A549 (cell line): ENCODE data around the gene MLLT3. TPM values are rescaled to one million over a fixed set of nuclear protein-coding genes. Genes with fewer than 3 reads are reported as not detected.

Experiments
- ATAC-seq, 2 experiments: fragments of 200-7000 bp in 1 of 2; fragments of >200 bp in 1 of 2; cut with Nextera tagmentation in 1 of 2; cut with Tn5 transposase in 1 of 2; 3 replicates each; pipeline versions ENCODE4 v1.8.0 to v1.9.1; 2018 to 2020; ENCODE audit warnings: mild to moderate bottlenecking in 1 of 2, moderate library complexity in 1 of 2
- CTCF ChIA-PET: fragments of 300-600 bp; sonication (Branson Sonifier 250); formaldehyde crosslinking; extraction: SDS; loops from one replicate; lab custom pipeline; 2021; ENCODE audit warnings: antibody characterized with exemption, inconsistent platforms; lab: Yijun Ruan, JAX
- POLR2A ChIA-PET: fragments of 350-600 bp; formaldehyde crosslinking; extraction: SDS; loops from one replicate; lab custom pipeline; 2021; ENCODE audit warnings: antibody characterized with exemption, inconsistent platforms; lab: Yijun Ruan, JAX
- DNase-seq, 2 experiments: peaks; one replicate each; pipeline versions ENCODE4 v3.0.0 to v3.0.0-alpha.2; 2011 to 2016; ENCODE audit warnings: low read depth in 1 of 2, low spot score in 1 of 2
- FAIRE-seq: peaks from 2 replicates; lab custom pipeline; 2011; peaks lifted over from hg19 to GRCh38; lab: Jason Lieb, UNC
- H3K27ac ChIP-seq, 2 experiments: fragments of >200 bp; sonication (Bioruptor Twin); formaldehyde crosslinking; 3 replicates each; pipeline ENCODE4 v1.5.1; 2016 to 2017
- H3K4me1 ChIP-seq: fragments of >200 bp; sonication (Bioruptor Twin); formaldehyde crosslinking; 3 replicates; pipeline ENCODE4 v1.6.1; 2016
- H3K4me2 ChIP-seq: fragments of >200 bp; sonication (Bioruptor Twin); formaldehyde crosslinking; 3 replicates; pipeline ENCODE4 v1.6.1; 2016
- H3K4me3 ChIP-seq: fragments of >200 bp; sonication (Bioruptor Twin); formaldehyde crosslinking; 3 replicates; pipeline ENCODE4 v1.5.1; 2016
- H3K9me3 ChIP-seq: fragments of >200 bp; sonication (Bioruptor Twin); formaldehyde crosslinking; 3 replicates; pipeline ENCODE4 v1.6.1; 2016
- CBX2 ChIP-seq: fragments of 200-600 bp; sonication (generic); IDR thresholded peaks from 2 replicates; pipeline ENCODE4 v1.6.1; 2016; ENCODE audit warnings: low read depth, mild to moderate bottlenecking, borderline replicate concordance
- CEBPB ChIP-seq, 2 experiments: fragments of >200 bp in 1 of 2; sonication (Bioruptor Twin) in 1 of 2; formaldehyde crosslinking in 1 of 2; IDR thresholded peaks; 2 replicates each; pipeline ENCODE4 v1.6.1; 2012 to 2016
- CHD2 ChIP-seq: fragments of 150-350 bp; IDR thresholded peaks from 2 replicates; pipeline ENCODE4 v1.6.1; 2014; ENCODE audit warnings: low read length; ENCODE audit not compliant: partially characterized antibody
- EHMT2 ChIP-seq: fragments of 200-600 bp; sonication (generic); IDR thresholded peaks from 2 replicates; pipeline ENCODE4 v1.6.1; 2016; ENCODE audit warnings: antibody characterized with exemption, low read depth, mild to moderate bottlenecking, moderate library complexity
- FOXS1 ChIP-seq: fragments of 250-450 bp; sonication (Bioruptor Pico); IDR thresholded peaks from 2 replicates; pipeline ENCODE4 v1.5.0; 2020; ENCODE audit warnings: mild to moderate bottlenecking, moderate library complexity
- HOXA7 ChIP-seq: fragments of 250-450 bp; sonication (Bioruptor Pico); IDR thresholded peaks from 2 replicates; pipeline ENCODE4 v1.5.0; 2020; ENCODE audit warnings: mild to moderate bottlenecking, moderate library complexity
- HOXB13 ChIP-seq: fragments of 250-450 bp; sonication (Bioruptor Pico); IDR thresholded peaks from 2 replicates; pipeline ENCODE4 v1.5.0; 2020; ENCODE audit warnings: low read depth, mild to moderate bottlenecking, moderate library complexity
- JUNB ChIP-seq: fragments of >200 bp; sonication (Bioruptor Twin); formaldehyde crosslinking; IDR thresholded peaks from 2 replicates; pipeline ENCODE4 v1.6.1; 2016
- KDM1A ChIP-seq: fragments of 200-600 bp; sonication (generic); IDR thresholded peaks from 2 replicates; pipeline ENCODE4 v1.6.1; 2016; ENCODE audit warnings: low read depth, mild to moderate bottlenecking
- MAFK ChIP-seq: fragments of 450-650 bp; IDR thresholded peaks from 2 replicates; pipeline ENCODE4 v1.6.1; 2014; ENCODE audit not compliant: partially characterized antibody
- MAZ ChIP-seq: fragments of 150-350 bp; IDR thresholded peaks from 2 replicates; pipeline ENCODE4 v1.6.1; 2014; ENCODE audit warnings: antibody characterized with exemption, low read depth, low read length, borderline replicate concordance
- NPAS2 ChIP-seq: fragments of 250-450 bp; sonication (Bioruptor Pico); IDR thresholded peaks from 2 replicates; pipeline ENCODE4 v1.8.0; 2022; ENCODE audit warnings: mild to moderate bottlenecking, moderate library complexity, borderline replicate concordance
- NR3C1 ChIP-seq: fragments of >200 bp; sonication (Bioruptor Twin); formaldehyde crosslinking; IDR thresholded peaks from 3 replicates; pipeline ENCODE4 v1.6.1; 2017
- RAD21 ChIP-seq, 2 experiments: fragments of >200 bp in 1 of 2; sonication (Bioruptor Twin) in 1 of 2; formaldehyde crosslinking in 1 of 2; IDR thresholded peaks in 1 of 2; conservative IDR thresholded peaks in 1 of 2; 2 replicates in 1 of 2; 3 replicates in 1 of 2; pipeline ENCODE4 v1.6.1; 2012 to 2018; ENCODE audit warnings: inconsistent platforms in 1 of 2
- RCOR1 ChIP-seq: fragments of 150-350 bp; IDR thresholded peaks from 2 replicates; pipeline ENCODE4 v1.6.1; 2014; ENCODE audit warnings: antibody characterized with exemption, low read length, low read depth
- TP53 ChIP-seq: fragments of 250-450 bp; sonication (Bioruptor Pico); IDR thresholded peaks from 2 replicates; pipeline ENCODE4 v1.5.0; 2021; ENCODE audit warnings: mild to moderate bottlenecking, moderate library complexity
- ZC3H11A ChIP-seq: fragments of 450-650 bp; IDR thresholded peaks from 2 replicates; pipeline ENCODE4 v1.6.1; 2014; ENCODE audit warnings: antibody characterized with exemption, mild to moderate bottlenecking
- ZFP36 ChIP-seq: fragments of 450-650 bp; IDR thresholded peaks from 2 replicates; pipeline ENCODE4 v1.6.1; 2014; ENCODE audit warnings: borderline replicate concordance; ENCODE audit not compliant: partially characterized antibody
- WGBS: methylation state at CpG from one replicate; pipeline ENCODE4 v1.1.6; 2017; ENCODE audit errors: missing lambda C conversion rate; 5-methylcytosine and 5-hydroxymethylcytosine counted together
- polyA plus RNA-seq, 4 experiments: library from polyadenylated mRNA; depleted of rRNA in 3 of 4; stranded (reverse); fragments of >200 nt; fragmentation: RNase III in 1 of 4; extraction: RNeasy Plus Mini Kit Qiagen cat#74134 plus additional on column Dnase treatment in 1 of 4; gene quantifications; 2 replicates in 3 of 4; 3 replicates in 1 of 4; pipeline ENCODE4 v1.2.3, GENCODE V29; 2011 to 2017
- TF ChIP-seq, protein P1 (sequence below): IDR thresholded peaks from 2 replicates; pipeline ENCODE4 v1.6.1; 2012
- TF ChIP-seq, protein P2 (sequence below): fragments of 200-600 bp; sonication (generic); IDR thresholded peaks from 2 replicates; pipeline ENCODE4 v1.6.1; 2016; ENCODE audit warnings: antibody characterized with exemption, mild to moderate bottlenecking, moderate library complexity
- TF ChIP-seq, protein P3 (sequence below): fragments of 250-450 bp; sonication (Bioruptor Pico); IDR thresholded peaks from 2 replicates; pipeline ENCODE4 v1.5.0; 2021; ENCODE audit warnings: mild to moderate bottlenecking, moderate library complexity, borderline replicate concordance
- TF ChIP-seq, protein P4 (sequence below): IDR thresholded peaks from 2 replicates; pipeline ENCODE4 v1.6.1; 2012; ENCODE audit warnings: low read depth, borderline replicate concordance
- TF ChIP-seq, protein P5 (sequence below): fragments of >200 bp; sonication (Bioruptor Twin); formaldehyde crosslinking; IDR thresholded peaks from 3 replicates; pipeline ENCODE4 v1.6.1; 2016
- TF ChIP-seq, protein P6 (sequence below): fragments of 450-650 bp; IDR thresholded peaks from 2 replicates; pipeline ENCODE4 v1.6.1; 2014; ENCODE audit warnings: antibody characterized with exemption

Gene MLLT3
- polyA plus RNA-seq, 2 of the 4 experiments (the other 2 are of a cell fraction), result 14.3 to 47.6 TPM

DNA sequence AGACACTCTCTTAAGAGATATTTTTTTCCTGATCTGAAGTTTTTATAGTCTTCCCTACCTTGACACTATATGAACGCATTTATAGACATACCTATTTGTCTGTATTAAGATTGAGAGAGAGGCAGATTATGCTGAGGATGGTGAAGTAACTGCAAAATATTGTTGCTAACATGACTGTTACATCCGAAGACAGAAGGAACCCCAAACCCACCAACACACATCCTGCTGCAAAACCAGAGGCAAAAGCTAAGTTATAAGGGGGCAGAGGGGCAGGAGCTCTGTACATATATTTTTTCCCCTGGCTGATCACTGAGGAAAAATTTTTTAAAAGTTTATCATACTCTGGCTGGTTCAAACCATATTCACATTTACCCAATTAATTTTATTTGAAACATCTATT is 279.0 kb downstream of the MLLT3 start:
- H3K9me3 ChIP-seq, result no peaks in the 10 kb centered on the region
- TF ChIP-seq, protein P1, sequence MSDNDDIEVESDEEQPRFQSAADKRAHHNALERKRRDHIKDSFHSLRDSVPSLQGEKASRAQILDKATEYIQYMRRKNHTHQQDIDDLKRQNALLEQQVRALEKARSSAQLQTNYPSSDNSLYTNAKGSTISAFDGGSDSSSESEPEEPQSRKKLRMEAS, result no peak
- TF ChIP-seq MAFK, result no peak
- TF ChIP-seq, protein P2, sequence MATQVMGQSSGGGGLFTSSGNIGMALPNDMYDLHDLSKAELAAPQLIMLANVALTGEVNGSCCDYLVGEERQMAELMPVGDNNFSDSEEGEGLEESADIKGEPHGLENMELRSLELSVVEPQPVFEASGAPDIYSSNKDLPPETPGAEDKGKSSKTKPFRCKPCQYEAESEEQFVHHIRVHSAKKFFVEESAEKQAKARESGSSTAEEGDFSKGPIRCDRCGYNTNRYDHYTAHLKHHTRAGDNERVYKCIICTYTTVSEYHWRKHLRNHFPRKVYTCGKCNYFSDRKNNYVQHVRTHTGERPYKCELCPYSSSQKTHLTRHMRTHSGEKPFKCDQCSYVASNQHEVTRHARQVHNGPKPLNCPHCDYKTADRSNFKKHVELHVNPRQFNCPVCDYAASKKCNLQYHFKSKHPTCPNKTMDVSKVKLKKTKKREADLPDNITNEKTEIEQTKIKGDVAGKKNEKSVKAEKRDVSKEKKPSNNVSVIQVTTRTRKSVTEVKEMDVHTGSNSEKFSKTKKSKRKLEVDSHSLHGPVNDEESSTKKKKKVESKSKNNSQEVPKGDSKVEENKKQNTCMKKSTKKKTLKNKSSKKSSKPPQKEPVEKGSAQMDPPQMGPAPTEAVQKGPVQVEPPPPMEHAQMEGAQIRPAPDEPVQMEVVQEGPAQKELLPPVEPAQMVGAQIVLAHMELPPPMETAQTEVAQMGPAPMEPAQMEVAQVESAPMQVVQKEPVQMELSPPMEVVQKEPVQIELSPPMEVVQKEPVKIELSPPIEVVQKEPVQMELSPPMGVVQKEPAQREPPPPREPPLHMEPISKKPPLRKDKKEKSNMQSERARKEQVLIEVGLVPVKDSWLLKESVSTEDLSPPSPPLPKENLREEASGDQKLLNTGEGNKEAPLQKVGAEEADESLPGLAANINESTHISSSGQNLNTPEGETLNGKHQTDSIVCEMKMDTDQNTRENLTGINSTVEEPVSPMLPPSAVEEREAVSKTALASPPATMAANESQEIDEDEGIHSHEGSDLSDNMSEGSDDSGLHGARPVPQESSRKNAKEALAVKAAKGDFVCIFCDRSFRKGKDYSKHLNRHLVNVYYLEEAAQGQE, result no peak
- TF ChIP-seq CEBPB (IDR thresholded peaks at IDR 0.05), result no peak
- TF ChIP-seq, protein P3, sequence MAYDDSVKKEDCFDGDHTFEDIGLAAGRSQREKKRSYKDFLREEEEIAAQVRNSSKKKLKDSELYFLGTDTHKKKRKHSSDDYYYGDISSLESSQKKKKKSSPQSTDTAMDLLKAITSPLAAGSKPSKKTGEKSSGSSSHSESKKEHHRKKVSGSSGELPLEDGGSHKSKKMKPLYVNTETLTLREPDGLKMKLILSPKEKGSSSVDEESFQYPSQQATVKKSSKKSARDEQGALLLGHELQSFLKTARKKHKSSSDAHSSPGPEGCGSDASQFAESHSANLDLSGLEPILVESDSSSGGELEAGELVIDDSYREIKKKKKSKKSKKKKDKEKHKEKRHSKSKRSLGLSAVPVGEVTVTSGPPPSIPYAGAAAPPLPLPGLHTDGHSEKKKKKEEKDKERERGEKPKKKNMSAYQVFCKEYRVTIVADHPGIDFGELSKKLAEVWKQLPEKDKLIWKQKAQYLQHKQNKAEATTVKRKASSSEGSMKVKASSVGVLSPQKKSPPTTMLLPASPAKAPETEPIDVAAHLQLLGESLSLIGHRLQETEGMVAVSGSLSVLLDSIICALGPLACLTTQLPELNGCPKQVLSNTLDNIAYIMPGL (CRISPR knock-in tag), result no peak
- TF ChIP-seq JUNB, result no peak
- no peak for TF ChIP-seq CBX2
- no peak for TF ChIP-seq HOXA7 (CRISPR knock-in tag)
- TF ChIP-seq MAZ, result no peak
- TF ChIP-seq ZC3H11A, result no peak
- TF ChIP-seq EHMT2, result no peak
- no peak for TF ChIP-seq ZFP36
- TF ChIP-seq TP53 (CRISPR knock-in tag), result no peak
- no peak for TF ChIP-seq NR3C1
- TF ChIP-seq RAD21 (conservative IDR thresholded peaks at IDR 0.05 in 1 of 2, IDR thresholded peaks at IDR 0.05 in 1 of 2), result no peak
- TF ChIP-seq, protein P4, sequence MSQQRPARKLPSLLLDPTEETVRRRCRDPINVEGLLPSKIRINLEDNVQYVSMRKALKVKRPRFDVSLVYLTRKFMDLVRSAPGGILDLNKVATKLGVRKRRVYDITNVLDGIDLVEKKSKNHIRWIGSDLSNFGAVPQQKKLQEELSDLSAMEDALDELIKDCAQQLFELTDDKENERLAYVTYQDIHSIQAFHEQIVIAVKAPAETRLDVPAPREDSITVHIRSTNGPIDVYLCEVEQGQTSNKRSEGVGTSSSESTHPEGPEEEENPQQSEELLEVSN, result no peak
- ATAC-seq (no peak), FAIRE-seq (no peak), DNase-seq (no peak)
- no peaks in the 10 kb centered on the region for H3K4me1 ChIP-seq
- no peak overlapping the region for H3K27ac ChIP-seq
- 94% methylated on average over 2 of the region's 2 CpGs for WGBS
- ChIA-PET CTCF (interaction anchor here (2.0 kb wide), 1 partner anchor 21 kb away, joined by 5 read pairs; no protein-coding TSS in a partner anchor), POLR2A (no interaction called here)
- no peak overlapping the region for H3K4me3 ChIP-seq
- no peak overlapping the region for H3K4me2 ChIP-seq

DNA sequence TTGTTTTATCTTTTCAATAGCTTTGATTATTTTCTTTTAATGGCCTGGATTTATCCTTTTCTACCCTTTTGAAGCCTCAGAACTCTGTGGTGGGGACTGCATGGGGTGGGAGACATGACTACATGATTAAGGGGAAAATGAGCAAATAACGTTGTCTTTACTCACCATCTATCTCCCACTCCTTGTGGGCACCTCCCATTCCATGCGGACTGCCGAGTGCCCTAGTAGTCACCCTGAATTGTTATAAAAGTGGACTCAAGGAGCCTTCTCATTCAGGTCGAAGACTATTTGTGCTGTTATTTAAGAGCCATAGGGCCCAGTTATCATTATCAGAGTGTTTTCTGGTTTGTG is 281.8 kb downstream of the MLLT3 start:
- TF ChIP-seq NR3C1 (no peak), NPAS2 (CRISPR knock-in tag) (no peak), HOXB13 (CRISPR knock-in tag) (no peak), CHD2 (no peak), RCOR1 (no peak), FOXS1 (CRISPR knock-in tag) (no peak), KDM1A (no peak)
- TF ChIP-seq, protein P5, sequence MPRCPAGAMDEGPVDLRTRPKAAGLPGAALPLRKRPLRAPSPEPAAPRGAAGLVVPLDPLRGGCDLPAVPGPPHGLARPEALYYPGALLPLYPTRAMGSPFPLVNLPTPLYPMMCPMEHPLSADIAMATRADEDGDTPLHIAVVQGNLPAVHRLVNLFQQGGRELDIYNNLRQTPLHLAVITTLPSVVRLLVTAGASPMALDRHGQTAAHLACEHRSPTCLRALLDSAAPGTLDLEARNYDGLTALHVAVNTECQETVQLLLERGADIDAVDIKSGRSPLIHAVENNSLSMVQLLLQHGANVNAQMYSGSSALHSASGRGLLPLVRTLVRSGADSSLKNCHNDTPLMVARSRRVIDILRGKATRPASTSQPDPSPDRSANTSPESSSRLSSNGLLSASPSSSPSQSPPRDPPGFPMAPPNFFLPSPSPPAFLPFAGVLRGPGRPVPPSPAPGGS, result no peak
- TF ChIP-seq, protein P4, result no peak
- TF ChIP-seq, protein P6, sequence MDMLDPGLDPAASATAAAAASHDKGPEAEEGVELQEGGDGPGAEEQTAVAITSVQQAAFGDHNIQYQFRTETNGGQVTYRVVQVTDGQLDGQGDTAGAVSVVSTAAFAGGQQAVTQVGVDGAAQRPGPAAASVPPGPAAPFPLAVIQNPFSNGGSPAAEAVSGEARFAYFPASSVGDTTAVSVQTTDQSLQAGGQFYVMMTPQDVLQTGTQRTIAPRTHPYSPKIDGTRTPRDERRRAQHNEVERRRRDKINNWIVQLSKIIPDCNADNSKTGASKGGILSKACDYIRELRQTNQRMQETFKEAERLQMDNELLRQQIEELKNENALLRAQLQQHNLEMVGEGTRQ, result no peak
- TF ChIP-seq, all 56 proteins: peak for 0
- POLR2A ChIA-PET, result no interaction called here
- FAIRE-seq, result no peak
- no peak for DNase-seq
- ATAC-seq, result no peak
- no peaks in the 10 kb centered on the region for H3K9me3 ChIP-seq
- no peak overlapping the region for H3K4me2 ChIP-seq
- CTCF ChIA-PET, result no interaction called here
- no peak overlapping the region for H3K4me3 ChIP-seq
- H3K27ac ChIP-seq, result no peak overlapping the region
- WGBS, result 62% methylated on average over 4 of the region's 4 CpGs
- H3K4me1 ChIP-seq, result no peaks in the 10 kb centered on the region
